Measurements from ENCODE around the gene ZNF430.
"Not testable (repeated sequence)": the region's sequence is repeated elsewhere in the genome, so short reads cannot be mapped to it uniquely, and the experiment has no call there.

GRCh38 chr19:20992788-20993187 lies 27.7 kb upstream of the ZNF430 start:
- TF ChIP-seq CTCF, POLR2AphosphoS5 (IDR thresholded peaks at IDR 0.05): not testable (repeated sequence)

All from stomach (tissue), 4 donors.